H1 (cell line): ENCODE measurements around the gene PTPRG.

ENCODE experiments used
- CTCF ChIP-seq, 3 experiments: IDR thresholded peaks; 1 replicate in 2 of 3; 2 replicates in 1 of 3; pipeline versions ENCODE4 v1.5.1 to v1.6.1; 2011; ENCODE audit warnings: low read length in 3 of 3, mild to moderate bottlenecking in 3 of 3, inconsistent platforms in 2 of 3, low read depth in 1 of 3, moderate library complexity in 1 of 3; ENCODE audit not compliant: insufficient read depth in 1 of 3; ENCODE audit errors: control extremely low read depth in 1 of 3
- GABPA ChIP-seq: IDR thresholded peaks from 2 replicates; pipeline ENCODE4 v1.6.1; 2011; ENCODE audit warnings: mild to moderate bottlenecking, low read length, moderate library complexity, borderline replicate concordance; ENCODE audit not compliant: insufficient read depth
- POLR2AphosphoS5 ChIP-seq: IDR thresholded peaks from 2 replicates; pipeline ENCODE4 v1.6.1; 2011; ENCODE audit warnings: low read depth, low read length
- SIRT6 ChIP-seq: IDR thresholded peaks from one replicate; pipeline ENCODE4 v1.7.1; 2012; ENCODE audit warnings: low read length, inconsistent platforms
- SP1 ChIP-seq: IDR thresholded peaks from 2 replicates; pipeline ENCODE4 v1.6.1; 2011; ENCODE audit warnings: low read depth, low read length
- TAF7 ChIP-seq: optimal IDR thresholded peaks from 2 replicates; pipeline ENCODE3; 2011; ENCODE audit warnings: low read depth, mild to moderate bottlenecking, inconsistent platforms, low read length, moderate library complexity, borderline replicate concordance
- TEAD4 ChIP-seq: IDR thresholded peaks from 2 replicates; pipeline ENCODE4 v1.6.1; 2012; ENCODE audit warnings: low read depth, low read length, inconsistent platforms, mixed read lengths

- TF ChIP-seq TEAD4 (no peak), SP1 (no peak), SIRT6 (no peak), TAF7 (no peak), CTCF (IDR thresholded peaks at IDR 0.05; ENCODE audit: control extremely low read depth in 1 of 3, insufficient read depth in 1 of 3, low read depth in 1 of 3, low read length in 3 of 3) (no peak), POLR2AphosphoS5 (no peak), GABPA (no peak)
Measured at GRCh38 chr3:61991706-61992105, 430.3 kb downstream of the PTPRG start.
